Glomerular visceral epithelial cell (primary cell): Measurements from ENCODE around the gene HEPACAM.

ENCODE experiments used
- DNase-seq: peaks from one replicate; pipeline ENCODE4 v3.0.0-alpha.2; 2016; ENCODE audit errors: extremely low spot score

Gene HEPACAM

GRCh38 chr11:124884869-124885479, 50.9 kb downstream of the HEPACAM start:
- DNase-seq, result no peak

GRCh38 chr11:124884340-124884739, 51.5 kb downstream of the HEPACAM start:
- no peak for DNase-seq

- DNase-seq, result no peak
Measured at GRCh38 chr11:124882339-124883071, 53.3 kb downstream of the HEPACAM start.

- no peak for DNase-seq
Measured at GRCh38 chr11:124880958-124881357, 54.9 kb downstream of the HEPACAM start.

- DNase-seq, result no peak
Measured at GRCh38 chr11:124880290-124880611, 55.6 kb downstream of the HEPACAM start.

- DNase-seq, result no peak
Measured at GRCh38 chr11:124879493-124880289, 56.2 kb downstream of the HEPACAM start.

GRCh38 chr11:124878759-124879492, 56.9 kb downstream of the HEPACAM start:
- DNase-seq, result no peak

GRCh38 chr11:124877910-124878758, 57.7 kb downstream of the HEPACAM start:
- no peak for DNase-seq

- no peak for DNase-seq
Measured at GRCh38 chr11:124877631-124877909, 58.3 kb downstream of the HEPACAM start.

- DNase-seq, result no peak
Measured at GRCh38 chr11:124876818-124877630, 58.8 kb downstream of the HEPACAM start.

- DNase-seq, result peak; percentile 92
Measured at GRCh38 chr11:124875943-124876817, 59.7 kb downstream of the HEPACAM start.

- no peak for DNase-seq
Measured at GRCh38 chr11:124875401-124875800, 60.4 kb downstream of the HEPACAM start.

GRCh38 chr11:124874571-124875255, 61.1 kb downstream of the HEPACAM start:
- no peak for DNase-seq

- DNase-seq, result no peak
Measured at GRCh38 chr11:124873951-124874350, 61.9 kb downstream of the HEPACAM start.

- no peak for DNase-seq
Measured at GRCh38 chr11:124872741-124873140, 63.1 kb downstream of the HEPACAM start.

GRCh38 chr11:124872280-124872679, 63.6 kb downstream of the HEPACAM start:
- DNase-seq, result no peak

- DNase-seq, result no peak
Measured at GRCh38 chr11:124870430-124870829, 65.4 kb downstream of the HEPACAM start.

GRCh38 chr11:124869856-124870387, 65.9 kb downstream of the HEPACAM start:
- no peak for DNase-seq

- DNase-seq, result no peak
Measured at GRCh38 chr11:124869331-124869730, 66.5 kb downstream of the HEPACAM start.
